ENCODE measurements around the gene SPTBN4. TPM values are rescaled to one million over a fixed set of nuclear protein-coding genes. Genes with fewer than 3 reads are reported as not detected.

The SPTBN4 gene
- total and polyA plus RNA-seq, 2 of the 4 experiments (the other 2 are of a cell fraction) = 0.72 to 0.91 TPM

DNA sequence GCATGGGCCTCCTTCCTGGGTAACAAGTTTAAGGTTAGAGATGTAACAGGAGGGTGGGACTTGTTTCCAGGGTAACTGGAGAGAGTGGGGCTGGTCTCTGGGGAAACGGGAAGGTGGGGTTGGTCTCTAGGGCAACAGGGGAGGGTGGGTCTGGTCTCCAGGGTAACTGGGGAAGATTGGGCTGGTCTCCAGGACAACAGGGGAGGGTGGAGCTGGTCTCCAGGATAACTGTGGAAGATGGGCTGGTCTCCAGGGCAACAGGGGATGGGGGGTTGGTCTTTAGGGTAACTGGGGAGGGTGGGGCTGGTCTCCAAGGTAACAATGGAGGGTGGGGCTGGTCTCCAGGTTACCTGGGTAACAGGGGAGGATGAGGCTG lies 36.5 kb downstream of the SPTBN4 start:
- ATAC-seq (ENCODE audit: low read depth) (no peak), DNase-seq (no peak)
- no peak overlapping the region for H2AFZ ChIP-seq (replicated peaks; ENCODE audit: low read length, poor library complexity)
- ChIA-PET CTCF (no interaction called here), POLR2A (ENCODE audit: unreplicated experiment) (no interaction called here)
- no peak overlapping the region for H3K18ac ChIP-seq (ENCODE audit: low read depth, low read length)
- H3K9ac ChIP-seq (ENCODE audit: low read depth, low read length) = no peak overlapping the region
- no peak overlapping the region for H4K8ac ChIP-seq (ENCODE audit: low read depth in 2 of 2, low read length in 2 of 2)
- H3K4me3 ChIP-seq (ENCODE audit: insufficient read depth, low read depth, low read length) = no peak overlapping the region
- intact Hi-C loops (cut with micrococcal nuclease) = no loop called here
- no peaks in the 10 kb centered on the region for H3K36me3 ChIP-seq (ENCODE audit: control insufficient read depth, insufficient read depth, low read length)
- no peaks in the 10 kb centered on the region for H3K79me1 ChIP-seq (ENCODE audit: low read depth in 1 of 2, low read length in 2 of 2)
- H2AK5ac ChIP-seq (ENCODE audit: low read depth, low read length) = no peak overlapping the region
- no CpG with 5 or more reads among the region's 1 CpG for WGBS, 2 experiments (ENCODE audit: extremely low coverage in 2 of 2, insufficient read length in 1 of 2)
- peaks cover 28% of the 10 kb centered on the region for H3K27me3 ChIP-seq (ENCODE audit: control insufficient read depth, insufficient read depth, low read length)
- no peak overlapping the region for H3K56ac ChIP-seq (ENCODE audit: extremely low read depth, insufficient read depth, low read length)
- no peaks in the 10 kb centered on the region for H3K4me1 ChIP-seq (ENCODE audit: control insufficient read depth, insufficient read depth, low read length)
- in situ Hi-C loops (cut with MboI; ENCODE audit: low sequenced_read_pairs) = loop anchor here (25.0 kb wide), 2 partner anchors 191 to 366 kb away; no protein-coding TSS in a partner anchor
- TF ChIP-seq BHLHE40 (IDR thresholded peaks at IDR 0.05; ENCODE audit: low read depth, low read length) (no peak), MAZ (IDR thresholded peaks at IDR 0.05; ENCODE audit: borderline replicate concordance, low read depth, low read length) (no peak), MXI1 (IDR thresholded peaks at IDR 0.05; ENCODE audit: borderline replicate concordance, low read depth, low read length) (no peak), FOS (IDR thresholded peaks at IDR 0.05; ENCODE audit: low read depth, low read length) (no peak), SMC3 (IDR thresholded peaks at IDR 0.05; ENCODE audit: low read depth, low read length) (no peak), CEBPB (IDR thresholded peaks at IDR 0.05; ENCODE audit: low read depth, low read length) (no peak), RFX5 (IDR thresholded peaks at IDR 0.05; ENCODE audit: low read depth, low read length) (no peak), NFE2L2 (IDR thresholded peaks at IDR 0.05; ENCODE audit: low read depth, low read length) (no peak), RAD21 (IDR thresholded peaks at IDR 0.05; ENCODE audit: low read length) (no peak), MAFK (IDR thresholded peaks at IDR 0.05; ENCODE audit: low read depth, low read length) (no peak), CHD1 (IDR thresholded peaks at IDR 0.05; ENCODE audit: low read depth, low read length) (no peak)
- TF ChIP-seq, protein P1, sequence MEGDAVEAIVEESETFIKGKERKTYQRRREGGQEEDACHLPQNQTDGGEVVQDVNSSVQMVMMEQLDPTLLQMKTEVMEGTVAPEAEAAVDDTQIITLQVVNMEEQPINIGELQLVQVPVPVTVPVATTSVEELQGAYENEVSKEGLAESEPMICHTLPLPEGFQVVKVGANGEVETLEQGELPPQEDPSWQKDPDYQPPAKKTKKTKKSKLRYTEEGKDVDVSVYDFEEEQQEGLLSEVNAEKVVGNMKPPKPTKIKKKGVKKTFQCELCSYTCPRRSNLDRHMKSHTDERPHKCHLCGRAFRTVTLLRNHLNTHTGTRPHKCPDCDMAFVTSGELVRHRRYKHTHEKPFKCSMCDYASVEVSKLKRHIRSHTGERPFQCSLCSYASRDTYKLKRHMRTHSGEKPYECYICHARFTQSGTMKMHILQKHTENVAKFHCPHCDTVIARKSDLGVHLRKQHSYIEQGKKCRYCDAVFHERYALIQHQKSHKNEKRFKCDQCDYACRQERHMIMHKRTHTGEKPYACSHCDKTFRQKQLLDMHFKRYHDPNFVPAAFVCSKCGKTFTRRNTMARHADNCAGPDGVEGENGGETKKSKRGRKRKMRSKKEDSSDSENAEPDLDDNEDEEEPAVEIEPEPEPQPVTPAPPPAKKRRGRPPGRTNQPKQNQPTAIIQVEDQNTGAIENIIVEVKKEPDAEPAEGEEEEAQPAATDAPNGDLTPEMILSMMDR (conservative IDR thresholded peaks at IDR 0.05; ENCODE audit: low read depth, low read length) = no peak
- TF ChIP-seq, protein P2, sequence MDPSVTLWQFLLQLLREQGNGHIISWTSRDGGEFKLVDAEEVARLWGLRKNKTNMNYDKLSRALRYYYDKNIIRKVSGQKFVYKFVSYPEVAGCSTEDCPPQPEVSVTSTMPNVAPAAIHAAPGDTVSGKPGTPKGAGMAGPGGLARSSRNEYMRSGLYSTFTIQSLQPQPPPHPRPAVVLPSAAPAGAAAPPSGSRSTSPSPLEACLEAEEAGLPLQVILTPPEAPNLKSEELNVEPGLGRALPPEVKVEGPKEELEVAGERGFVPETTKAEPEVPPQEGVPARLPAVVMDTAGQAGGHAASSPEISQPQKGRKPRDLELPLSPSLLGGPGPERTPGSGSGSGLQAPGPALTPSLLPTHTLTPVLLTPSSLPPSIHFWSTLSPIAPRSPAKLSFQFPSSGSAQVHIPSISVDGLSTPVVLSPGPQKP (IDR thresholded peaks at IDR 0.05; ENCODE audit: borderline replicate concordance, low read depth, low read length) = no peak
- no peak overlapping the region for H2BK20ac ChIP-seq (ENCODE audit: low read depth, low read length)
- H2AK9ac ChIP-seq (replicated peaks; ENCODE audit: low read depth, low read length, poor library complexity) = no peak overlapping the region
- no peak overlapping the region for H3K14ac ChIP-seq (replicated peaks; ENCODE audit: low read depth, low read length)
- no peak overlapping the region for H3K23ac ChIP-seq (ENCODE audit: low read depth, low read length)
- H2BK15ac ChIP-seq (ENCODE audit: low read depth, low read length) = no peak overlapping the region
- no peaks in the 10 kb centered on the region for H4K20me1 ChIP-seq (ENCODE audit: insufficient read depth, low read length)
- H3K9me1 ChIP-seq (ENCODE audit: insufficient read depth, low read length) = no peaks in the 10 kb centered on the region
- H2BK5ac ChIP-seq (ENCODE audit: low read depth, low read length, poor library complexity, severe bottlenecking) = no peak overlapping the region
- BruUV-seq (replicated peaks) = no TSS peak
- dilution Hi-C loops (cut with HindIII; ENCODE audit: low sequenced_read_pairs, unreplicated experiment) = no loop called here
- no peak overlapping the region for H3K4me2 ChIP-seq (ENCODE audit: low read depth, low read length)
- no peak overlapping the region for H4K91ac ChIP-seq (ENCODE audit: insufficient read depth, low read depth, low read length)
- H3K4ac ChIP-seq (ENCODE audit: low read depth, low read length) = no peak overlapping the region
- H4K5ac ChIP-seq (ENCODE audit: low read depth, low read length) = no peak overlapping the region
- no peaks in the 10 kb centered on the region for H3K9me3 ChIP-seq (ENCODE audit: control insufficient read depth, insufficient read depth, low read length)
- no peak overlapping the region for H3K27ac ChIP-seq (ENCODE audit: insufficient read depth, low read length)
- H2BK120ac ChIP-seq (ENCODE audit: low read depth, low read length) = no peak overlapping the region
